Body of pancreas (tissue), 4 donors: Measurements from ENCODE around the gene GADD45A. TPM values are rescaled to one million over a fixed set of nuclear protein-coding genes. Genes with fewer than 3 reads are reported as not detected.

Experiments
- ATAC-seq: fragments of 150-250 bp; one replicate; pipeline ENCODE4 v1.9.1; 2016
- DNase-seq, 4 donors: peaks; one replicate each; pipeline ENCODE4 v3.0.0-alpha.2; 2019
- H3K27ac ChIP-seq, 4 donors: fragments of 200-600 bp; sonication (generic); 1 replicate in 3 of 4; 2 replicates in 1 of 4; pipeline versions ENCODE4 v1.5.1 to v1.6.1; 2016 to 2019; ENCODE audit warnings: mild to moderate bottlenecking in 1 of 4, mixed read lengths in 1 of 4, moderate library complexity in 1 of 4
- H3K27me3 ChIP-seq, 2 donors: fragments of 200-600 bp; sonication (generic); one replicate each; pipeline ENCODE4 v1.6.0; 2016; ENCODE audit warnings: mild to moderate bottlenecking in 1 of 2
- H3K36me3 ChIP-seq, 2 donors: fragments of 200-600 bp; sonication (generic); replicated peaks in 1 of 2; 2 replicates each; pipeline ENCODE4 v1.5.1; 2016; ENCODE audit warnings: low read depth in 2 of 2; ENCODE audit not compliant: insufficient read depth in 1 of 2
- H3K4me1 ChIP-seq: fragments of 200-600 bp; sonication (generic); one replicate; pipeline ENCODE4 v1.6.0; 2016
- H3K4me3 ChIP-seq, 2 donors: fragments of 200-600 bp; sonication (generic); 1 replicate in 1 of 2; 2 replicates in 1 of 2; pipeline ENCODE4 v1.5.1; 2016 to 2019
- H3K9me3 ChIP-seq, 3 donors: fragments of 200-600 bp; sonication (generic); 1 replicate in 2 of 3; 2 replicates in 1 of 3; pipeline ENCODE4 v1.5.1; 2016
- POLR2A ChIP-seq, 3 donors: fragments of 450-650 bp; IDR thresholded peaks; one replicate each; pipeline ENCODE4 v1.6.1; 2016; ENCODE audit warnings: antibody characterized with exemption in 3 of 3, mild to moderate bottlenecking in 2 of 3
- WGBS, 2 donors: methylation state at CpG; one replicate each; pipeline ENCODE4 v1.1.5; 2017; 5-methylcytosine and 5-hydroxymethylcytosine counted together
- intact Hi-C: fragments of 100-400 bp; cut with DNase I; formaldehyde crosslinking; loops from one replicate; pipeline ENCODE4 v1.15.1; 2023
- total RNA-seq, 2 donors: library from RNA; depleted of rRNA; stranded (reverse); fragments of >200 nt; gene quantifications; one replicate each; pipeline ENCODE4 v1.1.0, GENCODE V29; 2016
- TF ChIP-seq, protein P1 (sequence below), 7 experiments: fragments of 450-650 bp in 4 of 7; fragments of 200-600 bp in 3 of 7; sonication (generic) in 3 of 7; IDR thresholded peaks; one replicate each; pipeline ENCODE4 v1.5.1; 2016 to 2019; ENCODE audit warnings: antibody characterized with exemption in 7 of 7

GADD45A gene
- total RNA-seq, 2 donors from 2014 or later = 18.5 to 28.3 TPM

DNA sequence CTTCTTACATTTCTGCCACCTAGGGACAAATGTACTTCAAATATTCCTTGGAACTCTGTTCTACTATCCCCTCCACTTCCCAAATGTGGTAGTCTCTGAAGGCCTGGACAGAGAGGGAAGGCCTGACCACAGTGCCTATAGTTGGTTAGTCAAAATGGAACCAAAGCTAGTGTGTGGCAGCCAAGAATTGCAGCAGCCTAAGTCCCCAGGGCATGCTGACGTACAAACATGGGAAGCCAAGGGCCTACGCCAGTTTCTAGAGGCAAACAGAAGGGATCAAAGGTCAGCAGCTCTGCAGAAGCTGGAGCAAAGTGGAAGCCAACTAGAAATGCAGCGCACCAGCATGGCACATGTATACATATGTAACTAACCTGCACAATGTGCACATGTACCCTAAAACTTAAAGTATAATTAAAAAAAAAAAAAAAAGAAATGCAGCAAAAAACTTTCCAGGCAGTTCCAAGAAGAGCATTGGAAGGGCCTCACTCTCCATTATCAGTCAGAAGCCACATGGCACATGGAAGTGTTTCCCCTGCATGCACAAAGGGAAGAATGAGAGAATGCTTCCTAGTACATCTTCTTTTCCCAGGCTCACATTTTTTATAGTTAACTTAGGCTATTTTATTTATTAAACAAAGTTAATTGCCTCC lies 39.4 kb upstream of the GADD45A start:
- H3K27me3 ChIP-seq = no peaks in the 10 kb centered on the region
- H3K27ac ChIP-seq = peak overlapping the region in 3 of 4 donors; percentile 43 to 80 (median 79)
- 17 to 21% methylated on average over 3 of the region's 3 CpGs for WGBS, 2 donors
- DNase-seq = peak; percentile 75 to 88 (median 80)
- intact Hi-C loops = no loop called here
- ATAC-seq = peak; percentile 93
- H3K4me3 ChIP-seq = no peak overlapping the region
- peaks cover 28% of the 10 kb centered on the region for H3K4me1 ChIP-seq
- H3K36me3 ChIP-seq = no peaks in the 10 kb centered on the region
- no peaks in the 10 kb centered on the region for H3K9me3 ChIP-seq
- no peak for TF ChIP-seq POLR2A (IDR thresholded peaks at IDR 0.05)
- TF ChIP-seq, protein P1, sequence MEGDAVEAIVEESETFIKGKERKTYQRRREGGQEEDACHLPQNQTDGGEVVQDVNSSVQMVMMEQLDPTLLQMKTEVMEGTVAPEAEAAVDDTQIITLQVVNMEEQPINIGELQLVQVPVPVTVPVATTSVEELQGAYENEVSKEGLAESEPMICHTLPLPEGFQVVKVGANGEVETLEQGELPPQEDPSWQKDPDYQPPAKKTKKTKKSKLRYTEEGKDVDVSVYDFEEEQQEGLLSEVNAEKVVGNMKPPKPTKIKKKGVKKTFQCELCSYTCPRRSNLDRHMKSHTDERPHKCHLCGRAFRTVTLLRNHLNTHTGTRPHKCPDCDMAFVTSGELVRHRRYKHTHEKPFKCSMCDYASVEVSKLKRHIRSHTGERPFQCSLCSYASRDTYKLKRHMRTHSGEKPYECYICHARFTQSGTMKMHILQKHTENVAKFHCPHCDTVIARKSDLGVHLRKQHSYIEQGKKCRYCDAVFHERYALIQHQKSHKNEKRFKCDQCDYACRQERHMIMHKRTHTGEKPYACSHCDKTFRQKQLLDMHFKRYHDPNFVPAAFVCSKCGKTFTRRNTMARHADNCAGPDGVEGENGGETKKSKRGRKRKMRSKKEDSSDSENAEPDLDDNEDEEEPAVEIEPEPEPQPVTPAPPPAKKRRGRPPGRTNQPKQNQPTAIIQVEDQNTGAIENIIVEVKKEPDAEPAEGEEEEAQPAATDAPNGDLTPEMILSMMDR (IDR thresholded peaks at IDR 0.05) = no peak

GRCh38 chr1:67646145-67647035 lies 38.6 kb upstream of the GADD45A start:
- Histone ChIP-seq H3K36me3 (no peaks in the 10 kb centered on the region), H3K9me3 (no peaks in the 10 kb centered on the region), H3K27me3 (no peaks in the 10 kb centered on the region), H3K4me1 (peaks cover 28% of the 10 kb centered on the region), H3K27ac (peak overlapping the region; percentile 43 to 79 (median 60)), H3K4me3 (no peak overlapping the region)
- intact Hi-C loops = no loop called here
- ATAC-seq (peak; percentile 57), DNase-seq (peak; percentile 41 to 71 (median 50))
- 44 to 52% methylated on average over 3 of the region's 3 CpGs for WGBS, 2 donors
- no peak for TF ChIP-seq POLR2A (IDR thresholded peaks at IDR 0.05)
- TF ChIP-seq, protein P1 (IDR thresholded peaks at IDR 0.05) = no peak

DNA sequence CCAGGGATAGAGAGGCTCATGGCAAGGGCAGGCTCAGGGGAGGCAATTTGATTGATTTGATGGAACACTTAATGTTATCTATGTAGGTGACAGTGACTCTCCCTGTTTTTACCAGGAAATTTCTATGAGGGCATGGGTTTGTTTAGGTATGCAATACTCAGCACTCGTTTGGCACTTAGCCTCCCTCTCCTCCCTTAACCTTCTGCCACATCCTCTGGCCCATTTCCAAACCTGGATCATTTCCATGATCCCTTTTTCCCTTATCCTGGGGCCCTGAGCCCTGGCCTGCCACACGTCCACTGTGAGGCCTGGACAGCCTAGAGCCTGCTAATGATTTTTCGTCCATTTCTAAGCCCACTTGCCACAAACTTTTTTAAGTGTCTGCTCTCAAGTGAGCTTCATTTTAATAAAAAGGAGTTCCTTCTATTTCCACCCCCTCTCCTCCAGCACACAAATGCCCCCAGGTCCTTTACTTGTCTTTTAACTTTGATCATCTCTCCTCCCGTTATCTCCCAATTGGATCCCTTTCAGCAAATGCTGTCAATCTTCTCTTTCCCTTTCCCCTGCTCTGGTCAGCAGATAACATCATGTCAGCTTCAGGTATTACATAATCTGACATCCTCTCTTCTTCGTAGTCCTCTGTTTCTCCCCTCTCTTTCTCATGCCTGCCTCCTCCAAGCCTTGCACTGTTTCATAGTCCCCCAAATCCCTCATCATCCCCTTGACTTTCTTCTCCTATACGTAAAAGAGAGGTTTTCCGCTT lies 37.8 kb upstream of the GADD45A start:
- H3K4me1 ChIP-seq = peaks cover 28% of the 10 kb centered on the region
- H3K9me3 ChIP-seq = no peaks in the 10 kb centered on the region
- H3K27me3 ChIP-seq = no peaks in the 10 kb centered on the region
- 47 to 51% methylated on average over 7 of the region's 7 CpGs for WGBS, 2 donors
- H3K27ac ChIP-seq = peak overlapping the region; percentile 43 to 79 (median 60)
- TF ChIP-seq, protein P1 (IDR thresholded peaks at IDR 0.05) = no peak
- no peak for TF ChIP-seq POLR2A (IDR thresholded peaks at IDR 0.05)
- ATAC-seq (peak; percentile 41), DNase-seq (peak; percentile 31 to 57 (median 45))
- intact Hi-C loops = no loop called here
- H3K4me3 ChIP-seq = no peak overlapping the region
- H3K36me3 ChIP-seq = no peaks in the 10 kb centered on the region

DNA sequence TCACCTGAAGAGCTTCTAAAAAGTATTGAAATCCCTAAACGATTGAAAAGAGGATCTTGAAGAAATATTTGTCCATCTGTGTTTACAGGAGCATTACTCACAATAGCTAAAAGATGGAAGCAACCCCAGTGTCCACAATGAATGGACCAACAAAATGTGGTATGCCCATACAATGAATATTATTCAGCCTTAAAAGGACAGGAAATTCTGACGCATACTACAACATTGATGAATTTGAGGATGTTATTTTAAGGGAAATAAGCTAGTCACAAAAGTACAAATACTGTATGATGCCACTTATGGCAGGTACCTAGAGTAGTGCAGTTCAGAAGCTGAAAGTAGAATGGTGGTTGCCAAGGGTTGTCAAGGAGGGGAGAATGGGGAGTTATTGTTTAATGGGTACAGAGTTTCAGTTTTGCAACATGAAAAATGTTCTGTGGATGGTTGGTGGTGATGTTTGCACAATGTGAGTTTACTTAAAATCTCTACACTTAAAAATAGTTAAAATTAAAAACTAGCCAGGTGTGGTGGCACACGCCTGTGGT lies 37.1 kb upstream of the GADD45A start:
- DNase-seq (no peak), ATAC-seq (no peak)
- TF ChIP-seq, protein P1 (IDR thresholded peaks at IDR 0.05) = no peak
- TF ChIP-seq POLR2A (IDR thresholded peaks at IDR 0.05) = no peak
- H3K4me3 ChIP-seq = no peak overlapping the region
- H3K27ac ChIP-seq = peak overlapping the region in 3 of 4 donors; percentile 43 to 79 (median 67)
- intact Hi-C loops = no loop called here
- H3K9me3 ChIP-seq = no peaks in the 10 kb centered on the region
- peaks cover 28% of the 10 kb centered on the region for H3K4me1 ChIP-seq
- no peaks in the 10 kb centered on the region for H3K27me3 ChIP-seq
- H3K36me3 ChIP-seq = no peaks in the 10 kb centered on the region
- WGBS, 2 donors = 70 to 72% methylated on average over 3 of the region's 3 CpGs
